Endodermal cell (in vitro differentiated cells): Measurements from ENCODE around the gene LGR6. TPM values are rescaled to one million over a fixed set of nuclear protein-coding genes. Genes with fewer than 3 reads are reported as not detected.

ENCODE experiments used
- DNase-seq: peaks from one replicate; pipeline ENCODE4 v3.0.0-alpha.2; 2017
- H3K27ac ChIP-seq: 2 replicates; pipeline ENCODE4 v1.5.1; 2013; ENCODE audit warnings: mild to moderate bottlenecking, low read depth, low read length, moderate library complexity
- H3K27me3 ChIP-seq: 2 replicates; pipeline ENCODE4 v1.6.1; 2013; ENCODE audit warnings: mild to moderate bottlenecking, low read length, moderate library complexity; ENCODE audit not compliant: insufficient read depth, control insufficient read depth, poor library complexity, severe bottlenecking
- H3K36me3 ChIP-seq: 2 replicates; pipeline ENCODE4 v1.7.0; 2013; ENCODE audit warnings: mild to moderate bottlenecking, low read length, moderate library complexity; ENCODE audit not compliant: control insufficient read depth, insufficient read depth
- H3K4me1 ChIP-seq: one replicate; pipeline ENCODE4 v1.7.0; 2013; ENCODE audit warnings: low read length; ENCODE audit not compliant: control insufficient read depth, insufficient read depth
- H3K4me3 ChIP-seq: 2 replicates; pipeline ENCODE4 v1.5.1; 2013; ENCODE audit warnings: mild to moderate bottlenecking, low read length, moderate library complexity
- H3K9ac ChIP-seq: 2 replicates; pipeline ENCODE4 v1.6.1; 2013; ENCODE audit warnings: mild to moderate bottlenecking, low read length, moderate library complexity; ENCODE audit not compliant: poor library complexity, severe bottlenecking; ENCODE audit errors: extremely low read depth
- H3K9me3 ChIP-seq: 2 replicates; pipeline ENCODE4 v1.6.1; 2013; ENCODE audit warnings: mild to moderate bottlenecking, low read length, moderate library complexity; ENCODE audit not compliant: control insufficient read depth
- H3K27ac Mint-ChIP-seq: 2 replicates; pipeline ENCODE4 v1.8.0; 2020; ENCODE audit warnings: mixed read lengths
- H3K27me3 Mint-ChIP-seq: 2 replicates; pipeline ENCODE4 v1.8.0; 2021; ENCODE audit warnings: mild to moderate bottlenecking, mixed read lengths; ENCODE audit not compliant: insufficient read depth
- H3K36me3 Mint-ChIP-seq: 2 replicates; pipeline ENCODE4 v1.8.0; 2020; ENCODE audit warnings: low read depth, mixed read lengths
- H3K4me1 Mint-ChIP-seq: 2 replicates; pipeline ENCODE4 v1.8.0; 2020; ENCODE audit warnings: mixed read lengths
- H3K4me3 Mint-ChIP-seq: 2 replicates; pipeline ENCODE4 v1.8.0; 2020; ENCODE audit warnings: mild to moderate bottlenecking, moderate library complexity, mixed read lengths
- H3K9me3 Mint-ChIP-seq: 2 replicates; pipeline ENCODE4 v1.8.0; 2020; ENCODE audit warnings: mild to moderate bottlenecking, mixed read lengths
- WGBS, 2 experiments: methylation state at CpG; one replicate each; pipeline versions ENCODE4 v1.1.5 to v1.1.7; 2013; ENCODE audit warnings: missing lambda C conversion rate in 2 of 2, mixed read lengths in 1 of 2; ENCODE audit not compliant: insufficient coverage in 1 of 2, insufficient read length in 1 of 2; 5-methylcytosine and 5-hydroxymethylcytosine counted together
- total RNA-seq, 2 donors: library from RNA; stranded (reverse); fragmentation: NEBNext Ultra II Directional in 1 of 2; extraction: Animal tissue kit (Norgen Biotek cat#: 25700) in 1 of 2; gene quantifications; 2 replicates in 1 of 2; 3 replicates in 1 of 2; pipeline ENCODE4 v1.2.1, GENCODE V29; 2021
- TF ChIP-seq, protein P1 (sequence below): fragments of 200-600 bp; sonication (generic); conservative IDR thresholded peaks from 2 replicates; pipeline ENCODE4 v1.5.0; 2021; ENCODE audit warnings: antibody characterized with exemption, mild to moderate bottlenecking

LGR6 gene
- total RNA-seq, 2 donors from 2014 or later, result 0.73 to 1.5 TPM

- Mint-ChIP-seq H3K9me3 (no peaks in the 10 kb centered on the region), H3K36me3 (no peaks in the 10 kb centered on the region), H3K4me3 (no peak overlapping the region), H3K27me3 (no peaks in the 10 kb centered on the region), H3K27ac (no peak overlapping the region), H3K4me1 (peaks cover 9% of the 10 kb centered on the region)
- Histone ChIP-seq H3K4me1 (no peaks in the 10 kb centered on the region), H3K9ac (no peak overlapping the region), H3K27me3 (no peaks in the 10 kb centered on the region), H3K9me3 (no peaks in the 10 kb centered on the region), H3K4me3 (no peak overlapping the region), H3K27ac (no peak overlapping the region), H3K36me3 (no peaks in the 10 kb centered on the region)
- TF ChIP-seq, protein P1, sequence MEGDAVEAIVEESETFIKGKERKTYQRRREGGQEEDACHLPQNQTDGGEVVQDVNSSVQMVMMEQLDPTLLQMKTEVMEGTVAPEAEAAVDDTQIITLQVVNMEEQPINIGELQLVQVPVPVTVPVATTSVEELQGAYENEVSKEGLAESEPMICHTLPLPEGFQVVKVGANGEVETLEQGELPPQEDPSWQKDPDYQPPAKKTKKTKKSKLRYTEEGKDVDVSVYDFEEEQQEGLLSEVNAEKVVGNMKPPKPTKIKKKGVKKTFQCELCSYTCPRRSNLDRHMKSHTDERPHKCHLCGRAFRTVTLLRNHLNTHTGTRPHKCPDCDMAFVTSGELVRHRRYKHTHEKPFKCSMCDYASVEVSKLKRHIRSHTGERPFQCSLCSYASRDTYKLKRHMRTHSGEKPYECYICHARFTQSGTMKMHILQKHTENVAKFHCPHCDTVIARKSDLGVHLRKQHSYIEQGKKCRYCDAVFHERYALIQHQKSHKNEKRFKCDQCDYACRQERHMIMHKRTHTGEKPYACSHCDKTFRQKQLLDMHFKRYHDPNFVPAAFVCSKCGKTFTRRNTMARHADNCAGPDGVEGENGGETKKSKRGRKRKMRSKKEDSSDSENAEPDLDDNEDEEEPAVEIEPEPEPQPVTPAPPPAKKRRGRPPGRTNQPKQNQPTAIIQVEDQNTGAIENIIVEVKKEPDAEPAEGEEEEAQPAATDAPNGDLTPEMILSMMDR, result no peak
- DNase-seq, result no peak
- 91 to 92% methylated on average over 8 to 10 of the region's 10 CpGs for WGBS, 2 experiments
These were observed 39.3 kb upstream of the LGR6 start for GRCh38 chr1:202154148-202154765.

DNA sequence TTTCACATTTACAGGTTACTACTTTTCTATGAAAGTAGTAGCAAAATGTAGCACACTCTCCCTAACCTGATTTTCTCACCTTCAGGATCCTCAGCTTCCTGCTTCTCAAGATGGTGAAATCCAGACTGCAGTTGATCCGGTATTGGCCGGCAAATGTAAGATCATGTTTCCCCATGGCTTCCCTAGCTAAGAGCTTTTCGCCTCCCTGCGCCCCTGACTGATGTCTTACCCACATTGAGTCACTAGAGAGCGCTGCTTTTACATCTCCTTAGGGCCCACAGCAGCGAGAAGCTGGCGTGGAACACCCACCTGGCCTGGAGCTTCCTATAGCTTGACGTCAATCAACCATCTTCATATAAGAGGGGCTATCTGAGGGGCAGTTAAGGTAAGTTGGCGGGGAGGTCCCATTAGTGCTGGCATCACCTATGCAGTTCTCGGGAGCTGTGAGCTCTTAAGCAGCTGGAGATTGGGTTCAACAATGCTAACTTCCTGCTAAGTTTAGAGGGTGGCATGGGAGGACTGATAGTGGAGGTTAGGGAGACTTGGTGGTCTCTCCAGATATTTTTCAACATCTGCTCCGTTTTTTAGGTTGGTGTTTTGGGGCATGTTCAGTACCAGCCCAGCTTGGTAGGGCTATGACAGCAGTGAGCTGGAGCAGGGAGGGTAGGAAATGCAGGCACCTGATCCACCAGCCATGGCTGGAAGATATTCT is 38.7 kb upstream of the LGR6 start:
- H3K9me3 Mint-ChIP-seq, result no peaks in the 10 kb centered on the region
- no peak overlapping the region for H3K4me3 Mint-ChIP-seq
- H3K27ac Mint-ChIP-seq, result no peak overlapping the region
- peaks cover 12% of the 10 kb centered on the region for H3K4me1 Mint-ChIP-seq
- Histone ChIP-seq H3K27me3 (no peaks in the 10 kb centered on the region), H3K4me3 (no peak overlapping the region), H3K36me3 (no peaks in the 10 kb centered on the region), H3K4me1 (no peaks in the 10 kb centered on the region), H3K27ac (no peak overlapping the region), H3K9me3 (no peaks in the 10 kb centered on the region), H3K9ac (no peak overlapping the region)
- DNase-seq, result peak; percentile 91
- TF ChIP-seq, protein P1, result peak; percentile 81
- WGBS, 2 experiments, result 29 to 43% methylated on average over 7 to 11 of the region's 11 CpGs
- no peaks in the 10 kb centered on the region for H3K27me3 Mint-ChIP-seq
- H3K36me3 Mint-ChIP-seq, result no peaks in the 10 kb centered on the region

- H3K27me3 Mint-ChIP-seq, result no peaks in the 10 kb centered on the region
- Histone ChIP-seq H3K4me3 (no peak overlapping the region), H3K4me1 (no peaks in the 10 kb centered on the region), H3K36me3 (no peaks in the 10 kb centered on the region), H3K9ac (no peak overlapping the region), H3K27ac (no peak overlapping the region), H3K9me3 (no peaks in the 10 kb centered on the region), H3K27me3 (no peaks in the 10 kb centered on the region)
- H3K4me3 Mint-ChIP-seq, result no peak overlapping the region
- H3K27ac Mint-ChIP-seq, result no peak overlapping the region
- 85 to 90% methylated on average over 4 to 8 of the region's 8 CpGs for WGBS, 2 experiments
- H3K4me1 Mint-ChIP-seq, result peaks cover 12% of the 10 kb centered on the region
- no peak for DNase-seq
- no peaks in the 10 kb centered on the region for H3K36me3 Mint-ChIP-seq
- TF ChIP-seq, protein P1, result no peak
- H3K9me3 Mint-ChIP-seq, result no peaks in the 10 kb centered on the region
These were observed 38.0 kb upstream of the LGR6 start for GRCh38 chr1:202155478-202156021.
